ENCODE data around the gene HNF4A.
"Not testable (repeated sequence)": the region's sequence is repeated elsewhere in the genome, so short reads cannot be mapped to it uniquely, and the experiment has no call there.

Gene HNF4A

DNA sequence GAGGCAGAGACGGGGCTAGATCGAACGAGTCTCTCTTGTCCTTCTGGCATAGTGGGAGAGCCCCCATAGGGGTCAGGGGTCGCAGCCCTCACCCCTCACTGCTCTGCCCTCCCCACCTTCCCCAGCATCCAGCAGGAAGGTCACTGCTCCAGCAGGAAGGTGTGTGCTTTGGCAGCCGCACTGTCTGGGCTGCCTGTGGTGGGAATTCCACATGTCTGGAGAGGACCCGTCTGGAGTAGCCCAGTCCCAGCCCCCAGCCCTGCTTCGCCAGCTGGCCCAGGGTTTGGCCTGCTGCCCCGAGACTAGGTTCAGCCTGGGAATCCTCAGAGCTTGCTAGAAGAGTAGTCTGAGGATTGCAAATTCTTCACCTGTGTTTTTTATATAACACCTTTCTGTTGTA lies 21.2 kb upstream of the HNF4A start:
- no peak overlapping the region for H3K4me3 Mint-ChIP-seq
- no peak overlapping the region for H3K27ac Mint-ChIP-seq (ENCODE audit: low read depth)
- DNase-seq (ENCODE audit: low spot score in 2 of 2) (no peak), ATAC-seq (replicated peaks; ENCODE audit: extremely low read depth, poor library complexity, severe bottlenecking) (no peak)
- peaks cover 46% of the 10 kb centered on the region for H3K27me3 Mint-ChIP-seq
- H3K4me1 Mint-ChIP-seq, result no peaks in the 10 kb centered on the region
- H3K9me3 Mint-ChIP-seq, result no peaks in the 10 kb centered on the region
- H3K36me3 Mint-ChIP-seq (ENCODE audit: insufficient read depth), result no peaks in the 10 kb centered on the region

- Mint-ChIP-seq H3K36me3 (ENCODE audit: insufficient read depth) (no peaks in the 10 kb centered on the region), H3K27ac (ENCODE audit: low read depth) (no peak overlapping the region), H3K4me3 (no peak overlapping the region), H3K27me3 (peaks cover 46% of the 10 kb centered on the region), H3K9me3 (no peaks in the 10 kb centered on the region), H3K4me1 (no peaks in the 10 kb centered on the region)
- no peak for DNase-seq (ENCODE audit: low spot score in 2 of 2)
- no peak for ATAC-seq (replicated peaks; ENCODE audit: extremely low read depth, poor library complexity, severe bottlenecking)
Observed at GRCh38 chr20:44334709-44335108, 20.8 kb upstream of the HNF4A start.

GRCh38 chr20:44335675-44336074 lies 19.8 kb upstream of the HNF4A start:
- Mint-ChIP-seq H3K4me3 (no peak overlapping the region), H3K27me3 (peaks cover 46% of the 10 kb centered on the region), H3K36me3 (ENCODE audit: insufficient read depth) (no peaks in the 10 kb centered on the region), H3K27ac (ENCODE audit: low read depth) (no peak overlapping the region), H3K4me1 (no peaks in the 10 kb centered on the region), H3K9me3 (no peaks in the 10 kb centered on the region)
- DNase-seq (ENCODE audit: low spot score in 2 of 2) (no peak), ATAC-seq (replicated peaks; ENCODE audit: extremely low read depth, poor library complexity, severe bottlenecking) (no peak)

DNA sequence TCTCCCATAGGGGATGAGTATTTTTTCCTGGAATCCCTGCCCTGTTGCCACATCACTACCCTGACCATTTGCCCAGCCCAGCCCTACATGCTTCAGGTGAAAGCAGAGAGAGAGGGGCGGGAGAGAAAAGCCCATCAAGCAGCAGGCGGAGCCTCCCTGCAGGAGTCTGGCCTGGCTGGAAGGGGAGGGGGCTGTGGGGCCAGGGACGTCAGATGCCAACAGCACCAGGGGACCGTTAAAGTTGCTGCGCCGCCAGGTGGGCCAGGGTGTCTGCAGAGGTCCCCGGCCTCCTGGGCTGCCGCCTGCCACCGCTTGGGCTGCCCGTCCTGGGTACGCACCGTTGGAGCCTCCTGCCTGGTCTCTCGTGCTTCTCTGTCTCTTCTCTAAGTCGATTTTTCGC lies 19.4 kb upstream of the HNF4A start:
- DNase-seq (ENCODE audit: low spot score in 2 of 2) (no peak), ATAC-seq (replicated peaks; ENCODE audit: extremely low read depth, poor library complexity, severe bottlenecking) (no peak)
- Mint-ChIP-seq H3K36me3 (ENCODE audit: insufficient read depth) (no peaks in the 10 kb centered on the region), H3K4me1 (no peaks in the 10 kb centered on the region), H3K9me3 (no peaks in the 10 kb centered on the region), H3K27ac (ENCODE audit: low read depth) (no peak overlapping the region), H3K27me3 (peaks cover 42% of the 10 kb centered on the region), H3K4me3 (no peak overlapping the region)

- H3K4me1 Mint-ChIP-seq, result no peaks in the 10 kb centered on the region
- no peak for ATAC-seq (replicated peaks; ENCODE audit: extremely low read depth, poor library complexity, severe bottlenecking)
Observed at GRCh38 chr20:44336725-44337380, 18.6 kb upstream of the HNF4A start, which contains the start of gene R3HDML. Gene R3HDML, plus strand, starts transcription at chr20:44337043. Its CDS starts 115 bp downstream, at chr20:44337158.

GRCh38 chr20:44342248-44342647 lies 13.3 kb upstream of the HNF4A start:
- DNase-seq (ENCODE audit: low spot score in 2 of 2) (no peak), ATAC-seq (replicated peaks; ENCODE audit: extremely low read depth, poor library complexity, severe bottlenecking) (no peak)
- Mint-ChIP-seq H3K4me1 (no peaks in the 10 kb centered on the region), H3K27ac (ENCODE audit: low read depth) (no peak overlapping the region), H3K36me3 (ENCODE audit: insufficient read depth) (peaks cover 1% of the 10 kb centered on the region), H3K27me3 (no peaks in the 10 kb centered on the region), H3K4me3 (no peak overlapping the region), H3K9me3 (no peaks in the 10 kb centered on the region)

More at GRCh38 chr20:44336725-44337380, 18.6 kb upstream of the HNF4A start, which contains the start of gene R3HDML:
- DNase-seq (ENCODE audit: low spot score in 2 of 2), result no peak
- Mint-ChIP-seq H3K27me3 (peaks cover 39% of the 10 kb centered on the region), H3K9me3 (no peaks in the 10 kb centered on the region), H3K36me3 (ENCODE audit: insufficient read depth) (no peaks in the 10 kb centered on the region), H3K27ac (ENCODE audit: low read depth) (no peak within 1 kb of the TSS), H3K4me3 (no peak within 1 kb of the TSS)

GRCh38 chr20:44343162-44343675 lies 12.3 kb upstream of the HNF4A start:
- H3K4me3 Mint-ChIP-seq, result no peak overlapping the region
- ATAC-seq (replicated peaks; ENCODE audit: extremely low read depth, poor library complexity, severe bottlenecking), result no peak
- H3K4me1 Mint-ChIP-seq, result no peaks in the 10 kb centered on the region
- peaks cover 1% of the 10 kb centered on the region for H3K36me3 Mint-ChIP-seq (ENCODE audit: insufficient read depth)
- no peaks in the 10 kb centered on the region for H3K9me3 Mint-ChIP-seq
- H3K27ac Mint-ChIP-seq (ENCODE audit: low read depth), result no peak overlapping the region
- DNase-seq (ENCODE audit: low spot score in 2 of 2), result no peak
- no peaks in the 10 kb centered on the region for H3K27me3 Mint-ChIP-seq

- H3K27ac Mint-ChIP-seq (ENCODE audit: low read depth), result no peak overlapping the region
- H3K4me1 Mint-ChIP-seq, result no peaks in the 10 kb centered on the region
- DNase-seq (ENCODE audit: low spot score in 2 of 2) (no peak), ATAC-seq (replicated peaks; ENCODE audit: extremely low read depth, poor library complexity, severe bottlenecking) (no peak)
- peaks cover 7% of the 10 kb centered on the region for H3K27me3 Mint-ChIP-seq
- no peak overlapping the region for H3K4me3 Mint-ChIP-seq
- peaks cover 1% of the 10 kb centered on the region for H3K36me3 Mint-ChIP-seq (ENCODE audit: insufficient read depth)
- no peaks in the 10 kb centered on the region for H3K9me3 Mint-ChIP-seq
Observed at GRCh38 chr20:44344723-44345122, 10.8 kb upstream of the HNF4A start.

- Mint-ChIP-seq H3K4me1 (no peaks in the 10 kb centered on the region), H3K27me3 (peaks cover 11% of the 10 kb centered on the region), H3K36me3 (ENCODE audit: insufficient read depth) (peaks cover 1% of the 10 kb centered on the region), H3K9me3 (no peaks in the 10 kb centered on the region), H3K27ac (ENCODE audit: low read depth) (no peak overlapping the region), H3K4me3 (no peak overlapping the region)
- no peak for DNase-seq (ENCODE audit: low spot score in 2 of 2)
- no peak for ATAC-seq (replicated peaks; ENCODE audit: extremely low read depth, poor library complexity, severe bottlenecking)
Observed at GRCh38 chr20:44345147-44345546, 10.4 kb upstream of the HNF4A start.

DNA sequence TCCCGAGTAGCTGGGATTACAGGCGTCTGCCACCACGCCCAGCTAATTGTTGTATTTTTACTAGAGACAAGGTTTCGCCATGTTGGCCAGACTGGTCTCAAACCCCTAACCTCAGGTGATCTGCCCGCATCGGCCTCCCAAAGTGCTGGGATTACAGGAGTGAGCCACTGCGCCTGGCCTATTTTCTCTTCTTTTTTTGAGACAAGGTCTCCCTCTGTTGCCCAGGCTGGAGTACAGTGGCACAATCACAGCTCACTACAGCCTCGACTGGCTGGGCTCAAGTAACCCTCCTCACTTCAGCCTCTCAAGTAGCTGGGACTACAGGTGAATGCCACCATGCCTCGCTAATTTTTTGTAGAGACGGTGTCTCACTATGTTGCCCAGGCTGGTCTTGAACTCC lies 9.6 kb upstream of the HNF4A start:
- H3K4me3 Mint-ChIP-seq; DNase-seq (ENCODE audit: low spot score in 2 of 2); H3K27ac Mint-ChIP-seq (ENCODE audit: low read depth); H3K4me1 Mint-ChIP-seq; H3K36me3 Mint-ChIP-seq (ENCODE audit: insufficient read depth); H3K9me3 Mint-ChIP-seq; ATAC-seq (replicated peaks; ENCODE audit: extremely low read depth, poor library complexity, severe bottlenecking): not testable (repeated sequence)
- peaks cover 12% of the 10 kb centered on the region for H3K27me3 Mint-ChIP-seq

GRCh38 chr20:44348168-44348659 lies 7.3 kb upstream of the HNF4A start:
- no peak overlapping the region for H3K4me3 Mint-ChIP-seq
- H3K27ac Mint-ChIP-seq (ENCODE audit: low read depth), result no peak overlapping the region
- no peaks in the 10 kb centered on the region for H3K9me3 Mint-ChIP-seq
- peaks cover 1% of the 10 kb centered on the region for H3K36me3 Mint-ChIP-seq (ENCODE audit: insufficient read depth)
- H3K27me3 Mint-ChIP-seq, result peaks cover 22% of the 10 kb centered on the region
- H3K4me1 Mint-ChIP-seq, result no peaks in the 10 kb centered on the region
- DNase-seq (ENCODE audit: low spot score in 2 of 2) (no peak), ATAC-seq (replicated peaks; ENCODE audit: extremely low read depth, poor library complexity, severe bottlenecking) (no peak)

GRCh38 chr20:44349349-44349748 lies 6.2 kb upstream of the HNF4A start:
- Mint-ChIP-seq H3K27ac (ENCODE audit: low read depth) (no peak overlapping the region), H3K4me3 (no peak overlapping the region), H3K36me3 (ENCODE audit: insufficient read depth) (peaks cover 1% of the 10 kb centered on the region), H3K27me3 (peaks cover 27% of the 10 kb centered on the region), H3K4me1 (no peaks in the 10 kb centered on the region), H3K9me3 (no peaks in the 10 kb centered on the region)
- ATAC-seq (replicated peaks; ENCODE audit: extremely low read depth, poor library complexity, severe bottlenecking), result no peak
- no peak for DNase-seq (ENCODE audit: low spot score in 2 of 2)

- DNase-seq (ENCODE audit: low spot score in 2 of 2), result no peak
- no peak for ATAC-seq (replicated peaks; ENCODE audit: extremely low read depth, poor library complexity, severe bottlenecking)
- Mint-ChIP-seq H3K4me3 (no peak overlapping the region), H3K9me3 (no peaks in the 10 kb centered on the region), H3K4me1 (no peaks in the 10 kb centered on the region), H3K36me3 (ENCODE audit: insufficient read depth) (no peaks in the 10 kb centered on the region), H3K27me3 (peaks cover 39% of the 10 kb centered on the region), H3K27ac (ENCODE audit: low read depth) (no peak overlapping the region)
Observed at GRCh38 chr20:44350567-44350966, 4.9 kb upstream of the HNF4A start.
